IMR-90 (cell line): Measurements from ENCODE around the gene ATXN10. TPM values are rescaled to one million over a fixed set of nuclear protein-coding genes. Genes with fewer than 3 reads are reported as not detected.
A peak's percentile ranks its signal among the peaks of the same experiment; 100 is the strongest.

Experiments
- ATAC-seq: fragments of 200-7000 bp; cut with Tn5 transposase; 2 replicates; pipeline ENCODE4 v1.9.1; 2020; ENCODE audit warnings: low read depth, mild to moderate bottlenecking, moderate library complexity
- BruUV-seq: library from RNA; stranded (reverse); fragments of 400-500 nt; replicated peaks from 2 replicates; lab custom pipeline; 2021; lab: Mats Ljungman, UMichigan
- CTCF ChIA-PET: fragments of 300-600 bp; formaldehyde crosslinking; extraction: SDS; loops from one replicate; lab custom pipeline; 2021; ENCODE audit warnings: antibody characterized with exemption; lab: Yijun Ruan, JAX
- POLR2A ChIA-PET: fragments of 300-600 bp; sonication (Branson Sonifier 250); formaldehyde crosslinking; loops from one replicate; lab custom pipeline; 2022; ENCODE audit warnings: antibody characterized with exemption; ENCODE audit not compliant: unreplicated experiment; lab: Charles Lee
- DNase-seq: peaks from one replicate; pipeline ENCODE4 v3.0.0; 2013
- H2AFZ ChIP-seq: replicated peaks from 2 replicates; pipeline ENCODE3; 2013; ENCODE audit warnings: low read length, mild to moderate bottlenecking; ENCODE audit not compliant: poor library complexity
- H2AK5ac ChIP-seq: 2 replicates; pipeline ENCODE4 v1.6.1; 2013; ENCODE audit warnings: low read depth, low read length, inconsistent platforms
- H2AK9ac ChIP-seq: replicated peaks from 2 replicates; pipeline ENCODE3; 2013; ENCODE audit warnings: mild to moderate bottlenecking, low read depth, low read length, moderate library complexity; ENCODE audit not compliant: poor library complexity
- H2BK120ac ChIP-seq: 2 replicates; pipeline ENCODE4 v1.6.1; 2013; ENCODE audit warnings: low read depth, low read length, inconsistent platforms
- H2BK15ac ChIP-seq: 3 replicates; pipeline ENCODE4 v1.6.1; 2013; ENCODE audit warnings: low read depth, low read length, inconsistent platforms
- H2BK20ac ChIP-seq: 2 replicates; pipeline ENCODE4 v1.6.1; 2013; ENCODE audit warnings: low read depth, mild to moderate bottlenecking, inconsistent platforms, low read length, moderate library complexity
- H2BK5ac ChIP-seq: 2 replicates; pipeline ENCODE4 v1.6.1; 2013; ENCODE audit warnings: mild to moderate bottlenecking, low read depth, low read length, inconsistent platforms; ENCODE audit not compliant: poor library complexity, severe bottlenecking
- H3K14ac ChIP-seq: replicated peaks from 2 replicates; pipeline ENCODE4 v1.6.1; 2013; ENCODE audit warnings: low read depth, low read length, inconsistent platforms
- H3K18ac ChIP-seq: 2 replicates; pipeline ENCODE4 v1.6.1; 2013; ENCODE audit warnings: low read depth, low read length, control low read depth
- H3K23ac ChIP-seq: 2 replicates; pipeline ENCODE4 v1.6.1; 2013; ENCODE audit warnings: low read depth, low read length, inconsistent platforms
- H3K27ac ChIP-seq: 2 replicates; pipeline ENCODE4 v1.5.1; 2013; ENCODE audit warnings: mild to moderate bottlenecking, control low read depth, low read length; ENCODE audit not compliant: insufficient read depth
- H3K27me3 ChIP-seq: 2 replicates; pipeline ENCODE4 v1.6.1; 2013; ENCODE audit warnings: low read length; ENCODE audit not compliant: control insufficient read depth, insufficient read depth
- H3K36me3 ChIP-seq: 2 replicates; pipeline ENCODE4 v1.6.1; 2013; ENCODE audit warnings: low read length, mixed read lengths; ENCODE audit not compliant: control insufficient read depth, insufficient read depth
- H3K4ac ChIP-seq: 2 replicates; pipeline ENCODE4 v1.6.1; 2013; ENCODE audit warnings: low read depth, low read length, inconsistent platforms
- H3K4me1 ChIP-seq: 2 replicates; pipeline ENCODE4 v1.6.1; 2013; ENCODE audit warnings: low read length, mixed read lengths; ENCODE audit not compliant: control insufficient read depth, insufficient read depth
- H3K4me2 ChIP-seq: 2 replicates; pipeline ENCODE4 v1.6.1; 2013; ENCODE audit warnings: low read depth, mild to moderate bottlenecking, control low read depth, low read length, moderate library complexity
- H3K4me3 ChIP-seq: 2 replicates; pipeline ENCODE4 v1.5.1; 2013; ENCODE audit warnings: low read depth, mild to moderate bottlenecking, control low read depth, low read length, moderate library complexity; ENCODE audit not compliant: insufficient read depth
- H3K56ac ChIP-seq: 2 replicates; pipeline ENCODE4 v1.6.1; 2013; ENCODE audit warnings: low read length, inconsistent platforms; ENCODE audit not compliant: insufficient read depth; ENCODE audit errors: extremely low read depth
- H3K79me1 ChIP-seq, 2 experiments: 2 replicates each; pipeline ENCODE4 v1.6.1; 2013; ENCODE audit warnings: low read length in 2 of 2, inconsistent platforms in 1 of 2, low read depth in 1 of 2
- H3K9ac ChIP-seq: 2 replicates; pipeline ENCODE4 v1.6.1; 2013; ENCODE audit warnings: low read depth, low read length, control low read depth
- H3K9me1 ChIP-seq: 2 replicates; pipeline ENCODE4 v1.6.1; 2013; ENCODE audit warnings: low read length, inconsistent platforms; ENCODE audit not compliant: insufficient read depth
- H3K9me3 ChIP-seq: 2 replicates; pipeline ENCODE4 v1.6.1; 2013; ENCODE audit warnings: low read length; ENCODE audit not compliant: control insufficient read depth, insufficient read depth
- H4K20me1 ChIP-seq: 2 replicates; pipeline ENCODE4 v1.6.1; 2013; ENCODE audit warnings: low read length, inconsistent platforms; ENCODE audit not compliant: insufficient read depth
- H4K5ac ChIP-seq: 2 replicates; pipeline ENCODE4 v1.6.1; 2013; ENCODE audit warnings: mild to moderate bottlenecking, low read depth, low read length, control low read depth
- H4K8ac ChIP-seq, 2 experiments: 2 replicates each; pipeline ENCODE4 v1.6.1; 2013; ENCODE audit warnings: low read depth in 2 of 2, low read length in 2 of 2, control low read depth in 1 of 2, inconsistent platforms in 1 of 2
- H4K91ac ChIP-seq: 2 replicates; pipeline ENCODE4 v1.6.1; 2013; ENCODE audit warnings: low read depth, low read length, inconsistent platforms; ENCODE audit not compliant: insufficient read depth
- BHLHE40 ChIP-seq: fragments of 150-350 bp; IDR thresholded peaks from 2 replicates; pipeline ENCODE4 v1.6.1; 2016; ENCODE audit warnings: mild to moderate bottlenecking, low read depth, low read length
- CEBPB ChIP-seq: IDR thresholded peaks from 2 replicates; pipeline ENCODE4 v1.6.1; 2012; ENCODE audit warnings: low read depth, low read length, improper control_type of control experiment
- CHD1 ChIP-seq: IDR thresholded peaks from 2 replicates; pipeline ENCODE4 v1.6.1; 2012; ENCODE audit warnings: low read depth, low read length, improper control_type of control experiment
- FOS ChIP-seq: fragments of 150-350 bp; IDR thresholded peaks from 2 replicates; pipeline ENCODE4 v1.6.1; 2016; ENCODE audit warnings: low read depth, low read length
- MAFK ChIP-seq: IDR thresholded peaks from 2 replicates; pipeline ENCODE4 v1.6.1; 2012; ENCODE audit warnings: low read depth, low read length, improper control_type of control experiment
- MAZ ChIP-seq: IDR thresholded peaks from 2 replicates; pipeline ENCODE4 v1.6.1; 2012; ENCODE audit warnings: low read depth, mild to moderate bottlenecking, low read length, improper control_type of control experiment, moderate library complexity, borderline replicate concordance
- MXI1 ChIP-seq: IDR thresholded peaks from 2 replicates; pipeline ENCODE4 v1.6.1; 2012; ENCODE audit warnings: low read depth, mild to moderate bottlenecking, low read length, moderate library complexity, borderline replicate concordance
- NFE2L2 ChIP-seq: fragments of 150-350 bp; IDR thresholded peaks from 2 replicates; pipeline ENCODE4 v1.6.1; 2016; ENCODE audit warnings: low read depth, mild to moderate bottlenecking, low read length
- POLR2A ChIP-seq: IDR thresholded peaks from 2 replicates; pipeline ENCODE4 v1.6.1; 2012; ENCODE audit warnings: mild to moderate bottlenecking, low read depth, low read length
- RAD21 ChIP-seq: IDR thresholded peaks from 2 replicates; pipeline ENCODE4 v1.6.1; 2012; ENCODE audit warnings: low read length, improper control_type of control experiment
- RCOR1 ChIP-seq: IDR thresholded peaks from 2 replicates; pipeline ENCODE4 v1.6.1; 2012; ENCODE audit warnings: mild to moderate bottlenecking, low read length, improper control_type of control experiment; ENCODE audit not compliant: insufficient replicate concordance
- RFX5 ChIP-seq: IDR thresholded peaks from 2 replicates; pipeline ENCODE4 v1.8.0; 2012; ENCODE audit warnings: low read depth, mild to moderate bottlenecking, low read length, moderate library complexity
- SMC3 ChIP-seq: fragments of 150-350 bp; IDR thresholded peaks from 2 replicates; pipeline ENCODE4 v1.6.1; 2016; ENCODE audit warnings: low read depth, mild to moderate bottlenecking, antibody characterized with exemption, low read length, moderate library complexity
- WGBS, 2 experiments: methylation state at CpG; one replicate each; pipeline versions ENCODE4 v1.1.5 to v1.1.7; 2013; ENCODE audit warnings: missing lambda C conversion rate in 2 of 2; ENCODE audit not compliant: insufficient read length in 1 of 2; ENCODE audit errors: extremely low coverage in 2 of 2; 5-methylcytosine and 5-hydroxymethylcytosine counted together
- dilution Hi-C: fragments of 300-500 bp; cut with HindIII; formaldehyde crosslinking; loops from one replicate; pipeline ENCODE4 v1.14.3; 2018; ENCODE audit warnings: low sequenced_read_pairs; ENCODE audit not compliant: unreplicated experiment
- in situ Hi-C: fragments of 300-500 bp; cut with MboI; formaldehyde crosslinking; loops from 3 replicates; pipeline ENCODE4 v1.14.3; 2019; ENCODE audit warnings: low sequenced_read_pairs, inconsistent platforms, mixed read lengths
- intact Hi-C: fragments of 100-400 bp; cut with micrococcal nuclease; formaldehyde crosslinking; loops from 2 replicates; pipeline ENCODE4 v1.10.0; 2022
- polyA plus RNA-seq, 3 experiments: library from polyadenylated mRNA; depleted of rRNA; stranded (reverse); fragments of >200 nt; gene quantifications; 2 replicates each; pipeline ENCODE4 v1.2.3, GENCODE V29; 2012; ENCODE audit warnings: low replicate concordance in 1 of 3
- total RNA-seq: library from RNA; depleted of rRNA; stranded (reverse); fragments of >200 nt; gene quantifications from 2 replicates; pipeline ENCODE4 v1.2.3, GENCODE V29; 2012
- TF ChIP-seq, protein P1 (sequence below): conservative IDR thresholded peaks from 2 replicates; pipeline ENCODE4 v1.5.1; 2012; ENCODE audit warnings: mild to moderate bottlenecking, low read depth, low read length, improper control_type of control experiment
- TF ChIP-seq, protein P2 (sequence below): fragments of 150-350 bp; IDR thresholded peaks from 2 replicates; pipeline ENCODE4 v1.6.1; 2016; ENCODE audit warnings: low read depth, mild to moderate bottlenecking, low read length, moderate library complexity, borderline replicate concordance
- TF ChIP-seq, protein P3 (sequence below): fragments of 150-350 bp; IDR thresholded peaks from 2 replicates; pipeline ENCODE4 v1.6.1; 2017; ENCODE audit warnings: mild to moderate bottlenecking, antibody characterized with exemption, low read length, low read depth

The ATXN10 gene
- total and polyA plus RNA-seq, 2 of the 4 experiments (the other 2 are of a cell fraction): 116 to 231 TPM

- H4K91ac ChIP-seq: 0 out of 2 replicates have a peak overlapping the region, but pooled peaks have one; percentile 50
- H3K79me1 ChIP-seq: peaks cover 17 to 78% of the 10 kb centered on the region in 2 experiments
- H3K4ac ChIP-seq: peak overlapping the region; percentile 92
- H3K14ac ChIP-seq: peak overlapping the region; percentile 77
- dilution Hi-C loops: no loop called here
- H3K18ac ChIP-seq: peak overlapping the region; percentile 45; the same call in 1 of the 2 replicates
- no TSS peak for BruUV-seq
- peak overlapping the region; percentile 60 for H2BK120ac ChIP-seq
- in situ Hi-C loops: no loop called here
- H4K20me1 ChIP-seq: peaks cover 53% of the 10 kb centered on the region
- no CpG with 5 or more reads among the region's 2 CpGs for WGBS, 2 experiments
- no peak overlapping the region for H2AFZ ChIP-seq
- peak overlapping the region; percentile 31; the same call in 1 of the 2 replicates for H4K5ac ChIP-seq
- no peak overlapping the region for H3K4me3 ChIP-seq
- no peak for DNase-seq
- POLR2A ChIA-PET: no interaction called here
- no peak overlapping the region for H3K56ac ChIP-seq
- H2BK15ac ChIP-seq: peak overlapping the region; percentile 59; the same call in 1 of the 3 replicates
- H3K27ac ChIP-seq: peak overlapping the region; percentile 31; the same call in 1 of the 2 replicates
- no peak overlapping the region for H2AK9ac ChIP-seq
- peaks cover 27% of the 10 kb centered on the region for H3K9me1 ChIP-seq
- no peak for ATAC-seq
- H3K4me1 ChIP-seq: peaks cover 41% of the 10 kb centered on the region
- H3K23ac ChIP-seq: peak overlapping the region; percentile 85; the same call in 1 of the 2 replicates
- H2BK5ac ChIP-seq: peak overlapping the region; percentile 77
- peak overlapping the region; percentile 51 to 57; a peak in 3 of 4 replicates for H4K8ac ChIP-seq
- TF ChIP-seq, protein P1, sequence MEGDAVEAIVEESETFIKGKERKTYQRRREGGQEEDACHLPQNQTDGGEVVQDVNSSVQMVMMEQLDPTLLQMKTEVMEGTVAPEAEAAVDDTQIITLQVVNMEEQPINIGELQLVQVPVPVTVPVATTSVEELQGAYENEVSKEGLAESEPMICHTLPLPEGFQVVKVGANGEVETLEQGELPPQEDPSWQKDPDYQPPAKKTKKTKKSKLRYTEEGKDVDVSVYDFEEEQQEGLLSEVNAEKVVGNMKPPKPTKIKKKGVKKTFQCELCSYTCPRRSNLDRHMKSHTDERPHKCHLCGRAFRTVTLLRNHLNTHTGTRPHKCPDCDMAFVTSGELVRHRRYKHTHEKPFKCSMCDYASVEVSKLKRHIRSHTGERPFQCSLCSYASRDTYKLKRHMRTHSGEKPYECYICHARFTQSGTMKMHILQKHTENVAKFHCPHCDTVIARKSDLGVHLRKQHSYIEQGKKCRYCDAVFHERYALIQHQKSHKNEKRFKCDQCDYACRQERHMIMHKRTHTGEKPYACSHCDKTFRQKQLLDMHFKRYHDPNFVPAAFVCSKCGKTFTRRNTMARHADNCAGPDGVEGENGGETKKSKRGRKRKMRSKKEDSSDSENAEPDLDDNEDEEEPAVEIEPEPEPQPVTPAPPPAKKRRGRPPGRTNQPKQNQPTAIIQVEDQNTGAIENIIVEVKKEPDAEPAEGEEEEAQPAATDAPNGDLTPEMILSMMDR: no peak
- no peak for TF ChIP-seq MXI1
- TF ChIP-seq SMC3: no peak
- TF ChIP-seq RCOR1: no peak
- TF ChIP-seq NFE2L2: no peak
- TF ChIP-seq RAD21: no peak
- no peak for TF ChIP-seq RFX5
- no peak for TF ChIP-seq POLR2A
- TF ChIP-seq CHD1: no peak
- no peak for TF ChIP-seq MAFK
- TF ChIP-seq, protein P2, sequence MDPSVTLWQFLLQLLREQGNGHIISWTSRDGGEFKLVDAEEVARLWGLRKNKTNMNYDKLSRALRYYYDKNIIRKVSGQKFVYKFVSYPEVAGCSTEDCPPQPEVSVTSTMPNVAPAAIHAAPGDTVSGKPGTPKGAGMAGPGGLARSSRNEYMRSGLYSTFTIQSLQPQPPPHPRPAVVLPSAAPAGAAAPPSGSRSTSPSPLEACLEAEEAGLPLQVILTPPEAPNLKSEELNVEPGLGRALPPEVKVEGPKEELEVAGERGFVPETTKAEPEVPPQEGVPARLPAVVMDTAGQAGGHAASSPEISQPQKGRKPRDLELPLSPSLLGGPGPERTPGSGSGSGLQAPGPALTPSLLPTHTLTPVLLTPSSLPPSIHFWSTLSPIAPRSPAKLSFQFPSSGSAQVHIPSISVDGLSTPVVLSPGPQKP: no peak
- TF ChIP-seq, protein P3, sequence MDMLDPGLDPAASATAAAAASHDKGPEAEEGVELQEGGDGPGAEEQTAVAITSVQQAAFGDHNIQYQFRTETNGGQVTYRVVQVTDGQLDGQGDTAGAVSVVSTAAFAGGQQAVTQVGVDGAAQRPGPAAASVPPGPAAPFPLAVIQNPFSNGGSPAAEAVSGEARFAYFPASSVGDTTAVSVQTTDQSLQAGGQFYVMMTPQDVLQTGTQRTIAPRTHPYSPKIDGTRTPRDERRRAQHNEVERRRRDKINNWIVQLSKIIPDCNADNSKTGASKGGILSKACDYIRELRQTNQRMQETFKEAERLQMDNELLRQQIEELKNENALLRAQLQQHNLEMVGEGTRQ: no peak
- TF ChIP-seq BHLHE40: no peak
- TF ChIP-seq FOS: no peak
- no peak for TF ChIP-seq MAZ
- TF ChIP-seq CEBPB: no peak
- H3K9me3 ChIP-seq: no peaks in the 10 kb centered on the region
- H3K4me2 ChIP-seq: no peak overlapping the region
- peak overlapping the region; percentile 63; the same call in 1 of the 2 replicates for H2BK20ac ChIP-seq
- H3K27me3 ChIP-seq: no peaks in the 10 kb centered on the region
- CTCF ChIA-PET: interaction anchor here (0.6 kb wide), 1 partner anchor 544 kb away, joined by 3 read pairs; no protein-coding TSS in a partner anchor
- no peak overlapping the region for H3K9ac ChIP-seq
- peak overlapping the region; percentile 72; the same call in 1 of the 2 replicates for H2AK5ac ChIP-seq
- intact Hi-C loops: loop anchor here (5.0 kb wide), 1 partner anchor 49 kb away; no protein-coding TSS in a partner anchor
- H3K36me3 ChIP-seq: no peaks in the 10 kb centered on the region
Measured at GRCh38 chr22:45683680-45684079, 12.0 kb downstream of the ATXN10 start.
